Osteoblast (primary cell): ENCODE results near the gene HSPB9. TPM values are rescaled to one million over a fixed set of nuclear protein-coding genes. Genes with fewer than 3 reads are reported as not detected.
A peak's percentile ranks its signal among the peaks of the same experiment; 100 is the strongest.

Source experiments
- DNase-seq: peaks from one replicate; pipeline ENCODE4 v3.0.0; 2011; ENCODE audit warnings: low spot score, mixed read lengths; ENCODE audit not compliant: insufficient read length; ENCODE audit errors: missing footprints
- H2AFZ ChIP-seq: 2 replicates; pipeline ENCODE4 v1.6.0; 2011; ENCODE audit warnings: mild to moderate bottlenecking, low read length
- H3K27ac ChIP-seq: 2 replicates; pipeline ENCODE4 v1.5.1; 2011; ENCODE audit warnings: mild to moderate bottlenecking, low read depth, low read length, moderate library complexity
- H3K27me3 ChIP-seq: 2 replicates; pipeline ENCODE4 v1.6.0; 2012; ENCODE audit warnings: mild to moderate bottlenecking, control low read depth, inconsistent platforms, low read length, moderate library complexity; ENCODE audit not compliant: insufficient read depth
- H3K36me3 ChIP-seq: 2 replicates; pipeline ENCODE4 v1.5.1; 2011; ENCODE audit warnings: mild to moderate bottlenecking, low read length, control low read depth, moderate library complexity; ENCODE audit not compliant: insufficient read depth
- H3K4me1 ChIP-seq: 2 replicates; pipeline ENCODE4 v1.5.1; 2011; ENCODE audit warnings: mild to moderate bottlenecking, low read length, control low read depth, moderate library complexity; ENCODE audit not compliant: insufficient read depth
- H3K4me2 ChIP-seq: 2 replicates; pipeline ENCODE4 v1.6.0; 2011; ENCODE audit warnings: mild to moderate bottlenecking, low read length; ENCODE audit not compliant: insufficient read depth
- H3K4me3 ChIP-seq: fragments of 200-600 bp; sonication (generic); 3 replicates; pipeline ENCODE4 v1.5.1; 2012; ENCODE audit warnings: mild to moderate bottlenecking, low read length, inconsistent platforms; ENCODE audit not compliant: insufficient read depth
- H3K79me2 ChIP-seq: 2 replicates; pipeline ENCODE4 v1.6.0; 2012; ENCODE audit warnings: mild to moderate bottlenecking, low read length, control low read depth, inconsistent platforms; ENCODE audit not compliant: insufficient read depth
- H3K9me3 ChIP-seq: 2 replicates; pipeline ENCODE4 v1.5.1; 2011; ENCODE audit warnings: low read depth, low read length, control low read depth
- H4K20me1 ChIP-seq: 2 replicates; pipeline ENCODE4 v1.6.0; 2012; ENCODE audit warnings: mild to moderate bottlenecking, low read length, control low read depth; ENCODE audit not compliant: insufficient read depth
- total RNA-seq: library from RNA; depleted of rRNA; stranded (reverse); fragments of >200 nt; gene quantifications from 2 replicates; pipeline ENCODE4 v1.2.3, GENCODE V29; 2012
- TF ChIP-seq, protein P1 (sequence below): IDR thresholded peaks from 2 replicates; pipeline ENCODE4 v1.5.1; 2011; ENCODE audit warnings: mild to moderate bottlenecking, low read depth, low read length, moderate library complexity; ENCODE audit errors: extremely low read depth

The HSPB9 gene
- total RNA-seq, 1 donor, result not detected

- no peak overlapping the region for H3K27ac ChIP-seq
- H2AFZ ChIP-seq, result no peak overlapping the region
- peaks cover 6% of the 10 kb centered on the region for H4K20me1 ChIP-seq
- no peak overlapping the region for H3K4me2 ChIP-seq
- TF ChIP-seq, protein P1, sequence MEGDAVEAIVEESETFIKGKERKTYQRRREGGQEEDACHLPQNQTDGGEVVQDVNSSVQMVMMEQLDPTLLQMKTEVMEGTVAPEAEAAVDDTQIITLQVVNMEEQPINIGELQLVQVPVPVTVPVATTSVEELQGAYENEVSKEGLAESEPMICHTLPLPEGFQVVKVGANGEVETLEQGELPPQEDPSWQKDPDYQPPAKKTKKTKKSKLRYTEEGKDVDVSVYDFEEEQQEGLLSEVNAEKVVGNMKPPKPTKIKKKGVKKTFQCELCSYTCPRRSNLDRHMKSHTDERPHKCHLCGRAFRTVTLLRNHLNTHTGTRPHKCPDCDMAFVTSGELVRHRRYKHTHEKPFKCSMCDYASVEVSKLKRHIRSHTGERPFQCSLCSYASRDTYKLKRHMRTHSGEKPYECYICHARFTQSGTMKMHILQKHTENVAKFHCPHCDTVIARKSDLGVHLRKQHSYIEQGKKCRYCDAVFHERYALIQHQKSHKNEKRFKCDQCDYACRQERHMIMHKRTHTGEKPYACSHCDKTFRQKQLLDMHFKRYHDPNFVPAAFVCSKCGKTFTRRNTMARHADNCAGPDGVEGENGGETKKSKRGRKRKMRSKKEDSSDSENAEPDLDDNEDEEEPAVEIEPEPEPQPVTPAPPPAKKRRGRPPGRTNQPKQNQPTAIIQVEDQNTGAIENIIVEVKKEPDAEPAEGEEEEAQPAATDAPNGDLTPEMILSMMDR, result no peak
- peak; percentile 42 for DNase-seq
- no peaks in the 10 kb centered on the region for H3K27me3 ChIP-seq
- no peaks in the 10 kb centered on the region for H3K9me3 ChIP-seq
- no peak overlapping the region for H3K4me3 ChIP-seq
- H3K4me1 ChIP-seq, result peaks cover 14% of the 10 kb centered on the region
- peaks cover 3% of the 10 kb centered on the region for H3K79me2 ChIP-seq
- peaks cover 26% of the 10 kb centered on the region for H3K36me3 ChIP-seq
Observed at GRCh38 chr17:42117397-42118125, 5.0 kb upstream of the HSPB9 start.

DNA sequence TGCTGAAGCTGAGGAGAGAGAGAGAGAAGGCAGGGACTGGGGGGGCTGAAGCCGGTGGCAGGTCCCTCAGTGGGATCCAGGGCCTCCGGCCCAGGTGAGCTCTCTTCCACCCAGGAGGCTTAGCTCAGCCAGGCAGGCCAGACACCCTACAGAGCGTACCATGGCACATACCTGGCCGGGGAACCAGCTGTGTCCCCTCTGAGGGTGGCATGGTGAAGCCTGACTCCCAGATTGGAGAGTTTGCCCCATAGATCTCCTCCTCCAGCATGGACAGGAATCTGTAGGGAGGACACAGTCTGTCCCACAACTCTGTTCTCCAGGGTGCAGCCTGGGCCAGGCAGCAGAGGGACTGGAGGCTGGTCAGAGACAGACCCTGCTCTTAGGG is 4.5 kb upstream of the HSPB9 start:
- DNase-seq, result peak; percentile 44
- no peaks in the 10 kb centered on the region for H3K9me3 ChIP-seq
- TF ChIP-seq, protein P1, result no peak
- H3K4me2 ChIP-seq, result no peak overlapping the region
- peaks cover 3% of the 10 kb centered on the region for H3K79me2 ChIP-seq
- peaks cover 6% of the 10 kb centered on the region for H4K20me1 ChIP-seq
- no peaks in the 10 kb centered on the region for H3K27me3 ChIP-seq
- H2AFZ ChIP-seq, result no peak overlapping the region
- H3K27ac ChIP-seq, result no peak overlapping the region
- no peak overlapping the region for H3K4me3 ChIP-seq
- peaks cover 26% of the 10 kb centered on the region for H3K36me3 ChIP-seq
- H3K4me1 ChIP-seq, result peaks cover 9% of the 10 kb centered on the region

DNA sequence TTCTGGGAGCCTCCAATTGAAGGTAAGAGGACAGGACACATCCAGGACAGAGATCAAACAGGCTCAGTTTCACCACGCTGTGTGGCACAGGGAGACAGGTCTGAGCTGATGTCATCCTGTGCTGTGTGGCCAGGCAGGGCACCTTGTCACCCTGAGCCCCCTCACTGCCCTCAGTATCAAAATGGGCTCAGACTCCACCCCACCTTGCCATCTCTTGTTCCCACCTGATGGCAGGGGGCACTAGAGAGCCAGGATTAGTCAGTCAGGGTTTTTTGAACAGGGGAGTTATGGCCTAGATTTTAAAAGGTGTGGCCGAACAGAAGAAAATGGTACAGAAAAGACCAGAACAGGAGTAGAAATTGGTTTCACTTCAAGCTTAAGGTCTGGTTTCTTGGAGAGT is 4.1 kb upstream of the HSPB9 start:
- Histone ChIP-seq H4K20me1 (peaks cover 6% of the 10 kb centered on the region), H3K27me3 (no peaks in the 10 kb centered on the region), H3K79me2 (peaks cover 3% of the 10 kb centered on the region), H3K9me3 (no peaks in the 10 kb centered on the region), H3K27ac (no peak overlapping the region), H2AFZ (no peak overlapping the region), H3K4me3 (no peak overlapping the region), H3K4me2 (no peak overlapping the region), H3K36me3 (peaks cover 26% of the 10 kb centered on the region), H3K4me1 (peaks cover 9% of the 10 kb centered on the region)
- peak; percentile 84 for DNase-seq
- TF ChIP-seq, protein P1, result peak; percentile 44

DNA sequence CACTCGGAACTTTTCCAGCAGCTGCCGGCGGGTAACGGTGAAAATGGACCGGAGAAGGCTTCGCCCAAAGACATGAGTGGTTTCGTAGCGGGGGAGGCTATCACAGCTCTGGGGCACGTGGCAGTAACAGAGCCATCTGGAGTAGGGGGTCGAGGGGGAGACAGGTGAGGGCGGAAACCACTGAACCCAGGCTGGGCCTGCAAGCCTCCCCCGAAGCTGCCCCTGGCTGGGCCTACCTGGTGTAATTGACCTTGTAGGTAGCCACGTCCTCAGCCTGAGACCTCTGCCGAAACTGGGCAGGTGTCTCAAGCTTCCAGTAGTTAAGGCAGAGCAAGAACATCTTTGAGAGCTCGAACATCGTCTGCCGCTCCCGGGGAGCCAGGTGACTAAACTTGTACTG is 3.3 kb upstream of the HSPB9 start:
- no peak overlapping the region for H3K4me2 ChIP-seq
- no peaks in the 10 kb centered on the region for H3K9me3 ChIP-seq
- no peaks in the 10 kb centered on the region for H3K27me3 ChIP-seq
- TF ChIP-seq, protein P1, result no peak
- H2AFZ ChIP-seq, result no peak overlapping the region
- DNase-seq, result peak; percentile 63
- peaks cover 25% of the 10 kb centered on the region for H3K36me3 ChIP-seq
- H4K20me1 ChIP-seq, result peaks cover 6% of the 10 kb centered on the region
- peaks cover 9% of the 10 kb centered on the region for H3K4me1 ChIP-seq
- peaks cover 3% of the 10 kb centered on the region for H3K79me2 ChIP-seq
- H3K27ac ChIP-seq, result no peak overlapping the region
- no peak overlapping the region for H3K4me3 ChIP-seq
